H9 (cell line): ENCODE measurements around the gene CNNM1. TPM values are rescaled to one million over a fixed set of nuclear protein-coding genes. Genes with fewer than 3 reads are reported as not detected.

Experiments
- DNase-seq: peaks from one replicate; pipeline ENCODE4 v3.0.0-alpha.2; 2017
- H2AFZ ChIP-seq: one replicate; pipeline ENCODE4 v1.6.1; 2013; ENCODE audit warnings: mild to moderate bottlenecking, low read length, control low read depth, moderate library complexity
- H2AK5ac ChIP-seq: 2 replicates; pipeline ENCODE4 v1.6.1; 2013; ENCODE audit warnings: low read length, control low read depth, mixed read lengths; ENCODE audit not compliant: insufficient read length
- H2BK120ac ChIP-seq: one replicate; pipeline ENCODE4 v1.6.1; 2013; ENCODE audit warnings: low read depth, mild to moderate bottlenecking, low read length, control low read depth, inconsistent platforms; ENCODE audit not compliant: poor library complexity, severe bottlenecking
- H2BK12ac ChIP-seq: 2 replicates; pipeline ENCODE4 v1.6.1; 2013; ENCODE audit warnings: low read length, control low read depth, mixed read lengths, low read depth; ENCODE audit not compliant: insufficient read length
- H2BK15ac ChIP-seq: 2 replicates; pipeline ENCODE4 v1.6.1; 2013; ENCODE audit warnings: low read depth, low read length, control low read depth
- H2BK20ac ChIP-seq: one replicate; pipeline ENCODE4 v1.6.1; 2013; ENCODE audit warnings: low read depth, mild to moderate bottlenecking, low read length, control low read depth, inconsistent platforms; ENCODE audit not compliant: poor library complexity, severe bottlenecking
- H2BK5ac ChIP-seq: 2 replicates; pipeline ENCODE4 v1.6.1; 2013; ENCODE audit warnings: low read length, control low read depth, mixed read lengths; ENCODE audit not compliant: insufficient read length
- H3K14ac ChIP-seq: 2 replicates; pipeline ENCODE4 v1.6.1; 2013; ENCODE audit warnings: low read length, control low read depth; ENCODE audit not compliant: insufficient read depth
- H3K18ac ChIP-seq: 2 replicates; pipeline ENCODE4 v1.6.1; 2013; ENCODE audit warnings: low read depth, mild to moderate bottlenecking, mixed read lengths, low read length, control low read depth; ENCODE audit not compliant: insufficient read length
- H3K23ac ChIP-seq: 2 replicates; pipeline ENCODE4 v1.6.1; 2013; ENCODE audit warnings: low read length, control low read depth, mixed read lengths, low read depth; ENCODE audit not compliant: insufficient read length
- H3K23me2 ChIP-seq: 2 replicates; pipeline ENCODE4 v1.6.1; 2013; ENCODE audit warnings: low read depth, mild to moderate bottlenecking, mixed read lengths, low read length, control low read depth; ENCODE audit not compliant: insufficient read length, poor library complexity, severe bottlenecking
- H3K27ac ChIP-seq: 2 replicates; pipeline ENCODE4 v1.5.1; 2013; ENCODE audit warnings: low read length, control low read depth, mixed read lengths, low read depth; ENCODE audit not compliant: insufficient read length
- H3K27me3 ChIP-seq: 2 replicates; pipeline ENCODE4 v1.6.1; 2013; ENCODE audit warnings: low read length, control low read depth, inconsistent platforms; ENCODE audit not compliant: insufficient read depth
- H3K4ac ChIP-seq: 2 replicates; pipeline ENCODE4 v1.6.1; 2013; ENCODE audit warnings: low read depth, mild to moderate bottlenecking, control low read depth, inconsistent platforms, low read length, moderate library complexity
- H3K4me1 ChIP-seq: 2 replicates; pipeline ENCODE4 v1.6.1; 2013; ENCODE audit warnings: low read length, control low read depth, inconsistent platforms; ENCODE audit not compliant: insufficient read depth
- H3K4me2 ChIP-seq: 2 replicates; pipeline ENCODE4 v1.6.1; 2013; ENCODE audit warnings: low read length, control low read depth, mixed read lengths; ENCODE audit not compliant: insufficient read length, insufficient read depth
- H3K56ac ChIP-seq: 2 replicates; pipeline ENCODE4 v1.6.1; 2013; ENCODE audit warnings: low read depth, mild to moderate bottlenecking, mixed read lengths, low read length, control low read depth; ENCODE audit not compliant: insufficient read length
- H3K79me1 ChIP-seq: 2 replicates; pipeline ENCODE4 v1.6.1; 2013; ENCODE audit warnings: low read depth, mild to moderate bottlenecking, moderate library complexity, low read length, control low read depth, inconsistent platforms; ENCODE audit not compliant: insufficient read depth, poor library complexity, severe bottlenecking
- H3K79me2 ChIP-seq: 2 replicates; pipeline ENCODE4 v1.6.1; 2013; ENCODE audit warnings: low read length, control low read depth, inconsistent platforms; ENCODE audit not compliant: insufficient read depth
- H3K9ac ChIP-seq: 2 replicates; pipeline ENCODE4 v1.6.1; 2013; ENCODE audit warnings: low read length, control low read depth, mixed read lengths; ENCODE audit not compliant: insufficient read length; ENCODE audit errors: extremely low read depth
- H3K9me3 ChIP-seq: one replicate; pipeline ENCODE4 v1.6.1; 2013; ENCODE audit warnings: low read depth, low read length, inconsistent platforms; ENCODE audit not compliant: control insufficient read depth
- H3T11ph ChIP-seq: one replicate; pipeline ENCODE4 v1.6.1; 2013; ENCODE audit warnings: mild to moderate bottlenecking, low read length, control low read depth, inconsistent platforms
- H4K20me1 ChIP-seq: one replicate; pipeline ENCODE4 v1.6.1; 2013; ENCODE audit not compliant: control insufficient read depth, insufficient read length, insufficient read depth
- H4K5ac ChIP-seq: 2 replicates; pipeline ENCODE4 v1.6.1; 2013; ENCODE audit warnings: low read depth, mild to moderate bottlenecking, mixed read lengths, low read length, control low read depth; ENCODE audit not compliant: insufficient read length
- H4K8ac ChIP-seq: replicated peaks from 2 replicates; pipeline ENCODE4 v1.6.1; 2013; ENCODE audit warnings: low read length, control low read depth, mixed read lengths, low read depth; ENCODE audit not compliant: insufficient read length
- H4K91ac ChIP-seq: 2 replicates; pipeline ENCODE4 v1.6.1; 2013; ENCODE audit warnings: low read depth, mild to moderate bottlenecking, moderate library complexity, mixed read lengths, low read length, control low read depth; ENCODE audit not compliant: insufficient read length
- H3K27ac Mint-ChIP-seq, 3 experiments: 2 replicates in 2 of 3; 3 replicates in 1 of 3; pipeline ENCODE4 v1.8.0; 2020 to 2021; ENCODE audit warnings: mixed read lengths in 3 of 3, mild to moderate bottlenecking in 1 of 3, moderate library complexity in 1 of 3
- H3K27me3 Mint-ChIP-seq: 2 replicates; pipeline ENCODE4 v1.8.0; 2021; ENCODE audit warnings: low read depth, mild to moderate bottlenecking, moderate library complexity, mixed read lengths
- H3K36me3 Mint-ChIP-seq, 3 experiments: 2 replicates in 2 of 3; 3 replicates in 1 of 3; pipeline ENCODE4 v1.8.0; 2020 to 2021; ENCODE audit warnings: low read depth in 3 of 3, mixed read lengths in 3 of 3; ENCODE audit not compliant: insufficient read depth in 1 of 3
- H3K4me1 Mint-ChIP-seq, 2 experiments: 2 replicates each; pipeline ENCODE4 v1.8.0; 2020; ENCODE audit warnings: mixed read lengths in 2 of 2
- H3K4me3 Mint-ChIP-seq, 2 experiments: 2 replicates in 1 of 2; 3 replicates in 1 of 2; pipeline ENCODE4 v1.8.0; 2020 to 2021; ENCODE audit warnings: mild to moderate bottlenecking in 2 of 2, mixed read lengths in 2 of 2, moderate library complexity in 1 of 2
- H3K9me3 Mint-ChIP-seq, 2 experiments: 2 replicates in 1 of 2; 3 replicates in 1 of 2; pipeline ENCODE4 v1.8.0; 2020; ENCODE audit warnings: mild to moderate bottlenecking in 2 of 2, mixed read lengths in 2 of 2, moderate library complexity in 1 of 2
- WGBS: extraction: QIAGEN DNeasy Blood & Tissue Kit; methylation state at CpG from one replicate; pipeline ENCODE4 v1.1.7; 2013; ENCODE audit warnings: missing lambda C conversion rate, low lambda C conversion rate, mixed read lengths; ENCODE audit not compliant: insufficient read length; ENCODE audit errors: extremely low coverage; 5-methylcytosine and 5-hydroxymethylcytosine counted together
- total RNA-seq: library from RNA; stranded (reverse); gene quantifications from 2 replicates; pipeline ENCODE4 v1.2.1, GENCODE V29; 2021
- TF ChIP-seq, protein P1 (sequence below): fragments of 200-600 bp; sonication (generic); conservative IDR thresholded peaks from 3 replicates; pipeline ENCODE4 v1.8.0; 2021; ENCODE audit warnings: antibody characterized with exemption, mild to moderate bottlenecking

Gene CNNM1
- total RNA-seq, 1 experiment from 2014 or later = 0.35 TPM

DNA sequence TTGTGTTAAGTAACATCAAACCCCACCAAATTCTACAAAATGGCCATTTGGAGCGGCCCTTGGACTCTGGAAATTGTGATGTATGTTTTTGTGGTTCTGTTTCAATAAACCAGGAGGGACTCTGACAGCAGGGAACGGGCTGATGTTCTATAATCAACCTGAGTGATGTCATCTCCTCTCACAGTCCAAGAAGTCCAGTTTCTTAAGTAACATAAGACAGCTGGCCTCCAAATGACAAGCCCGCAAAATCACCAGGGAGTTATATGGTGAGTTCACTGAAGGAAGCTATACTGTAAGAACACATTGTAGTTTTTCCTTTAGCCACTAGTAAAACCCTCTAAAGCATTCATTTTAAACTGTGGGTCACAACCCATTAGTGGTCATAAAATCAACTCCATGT is 67.3 kb downstream of the CNNM1 start:
- Histone ChIP-seq H2BK20ac (no peak overlapping the region), H2BK120ac (no peak overlapping the region), H3K23ac (no peak overlapping the region), H2AFZ (no peak overlapping the region), H4K5ac (no peak overlapping the region), H3K9me3 (no peaks in the 10 kb centered on the region), H3K18ac (no peak overlapping the region), H2BK12ac (no peak overlapping the region), H3K4ac (no peak overlapping the region), H3T11ph (no peak overlapping the region), H3K79me2 (no peaks in the 10 kb centered on the region), H4K91ac (no peak overlapping the region), H3K56ac (no peak overlapping the region), H3K9ac (no peak overlapping the region), H2BK15ac (no peak overlapping the region), H3K4me1 (peaks cover 7% of the 10 kb centered on the region; the same call in 1 of the 2 replicates), H3K14ac (no peak overlapping the region), H4K8ac (no peak overlapping the region), H3K27ac (no peak overlapping the region), H4K20me1 (no peaks in the 10 kb centered on the region), H3K79me1 (no peaks in the 10 kb centered on the region), H3K27me3 (no peaks in the 10 kb centered on the region), H2AK5ac (no peak overlapping the region), H2BK5ac (no peak overlapping the region), H3K23me2 (no peaks in the 10 kb centered on the region), H3K4me2 (no peak overlapping the region)
- no peak overlapping the region for H3K4me3 Mint-ChIP-seq
- H3K36me3 Mint-ChIP-seq = peaks cover 9 to 50% (median 30%) of the 10 kb centered on the region in 3 experiments; a peak in 5 of 7 replicates
- H3K27ac Mint-ChIP-seq = no peak overlapping the region
- H3K9me3 Mint-ChIP-seq = no peaks in the 10 kb centered on the region; a peak in 1 of 5 replicates
- DNase-seq = no peak
- WGBS = no CpG with 5 or more reads among the region's 3 CpGs
- TF ChIP-seq, protein P1, sequence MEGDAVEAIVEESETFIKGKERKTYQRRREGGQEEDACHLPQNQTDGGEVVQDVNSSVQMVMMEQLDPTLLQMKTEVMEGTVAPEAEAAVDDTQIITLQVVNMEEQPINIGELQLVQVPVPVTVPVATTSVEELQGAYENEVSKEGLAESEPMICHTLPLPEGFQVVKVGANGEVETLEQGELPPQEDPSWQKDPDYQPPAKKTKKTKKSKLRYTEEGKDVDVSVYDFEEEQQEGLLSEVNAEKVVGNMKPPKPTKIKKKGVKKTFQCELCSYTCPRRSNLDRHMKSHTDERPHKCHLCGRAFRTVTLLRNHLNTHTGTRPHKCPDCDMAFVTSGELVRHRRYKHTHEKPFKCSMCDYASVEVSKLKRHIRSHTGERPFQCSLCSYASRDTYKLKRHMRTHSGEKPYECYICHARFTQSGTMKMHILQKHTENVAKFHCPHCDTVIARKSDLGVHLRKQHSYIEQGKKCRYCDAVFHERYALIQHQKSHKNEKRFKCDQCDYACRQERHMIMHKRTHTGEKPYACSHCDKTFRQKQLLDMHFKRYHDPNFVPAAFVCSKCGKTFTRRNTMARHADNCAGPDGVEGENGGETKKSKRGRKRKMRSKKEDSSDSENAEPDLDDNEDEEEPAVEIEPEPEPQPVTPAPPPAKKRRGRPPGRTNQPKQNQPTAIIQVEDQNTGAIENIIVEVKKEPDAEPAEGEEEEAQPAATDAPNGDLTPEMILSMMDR = no peak
- peaks cover 4% of the 10 kb centered on the region; the same call in 1 of the 2 replicates for H3K27me3 Mint-ChIP-seq
- H3K4me1 Mint-ChIP-seq = peaks cover 35 to 46% of the 10 kb centered on the region in 2 experiments
